T-helper 1 cell treated with Interleukin-12 subunit alpha and Interleukin-12 subunit beta and Interleukin-4 antibody, amounts not matched to agents 30 μg/mL and 1 μg/mL, for 36 hours (primary cell): ENCODE results near the gene TMPRSS11E.
A peak's percentile ranks its signal among the peaks of the same experiment; 100 is the strongest.

Source experiments
- H3K27ac Mint-ChIP-seq: one replicate; pipeline ENCODE4 v1.8.0; 2021; ENCODE audit warnings: mild to moderate bottlenecking, mixed read lengths
- H3K27me3 Mint-ChIP-seq: one replicate; pipeline ENCODE4 v1.8.0; 2021; ENCODE audit warnings: low read depth, mixed read lengths
- H3K36me3 Mint-ChIP-seq: one replicate; pipeline ENCODE4 v1.8.0; 2021; ENCODE audit warnings: low read depth, mixed read lengths
- H3K4me1 Mint-ChIP-seq: one replicate; pipeline ENCODE4 v1.8.0; 2021; ENCODE audit warnings: low read depth, mixed read lengths
- H3K4me3 Mint-ChIP-seq: one replicate; pipeline ENCODE4 v1.8.0; 2021; ENCODE audit warnings: mild to moderate bottlenecking, moderate library complexity, mixed read lengths
- H3K9me3 Mint-ChIP-seq: one replicate; pipeline ENCODE4 v1.8.0; 2021; ENCODE audit warnings: mixed read lengths

TMPRSS11E gene

GRCh38 chr4:68433582-68433981 lies 13.7 kb upstream of the TMPRSS11E start:
- H3K27ac Mint-ChIP-seq: no peak overlapping the region
- no peaks in the 10 kb centered on the region for H3K27me3 Mint-ChIP-seq
- no peaks in the 10 kb centered on the region for H3K36me3 Mint-ChIP-seq
- no peaks in the 10 kb centered on the region for H3K9me3 Mint-ChIP-seq
- H3K4me1 Mint-ChIP-seq: peaks cover 17% of the 10 kb centered on the region
- no peak overlapping the region for H3K4me3 Mint-ChIP-seq

DNA sequence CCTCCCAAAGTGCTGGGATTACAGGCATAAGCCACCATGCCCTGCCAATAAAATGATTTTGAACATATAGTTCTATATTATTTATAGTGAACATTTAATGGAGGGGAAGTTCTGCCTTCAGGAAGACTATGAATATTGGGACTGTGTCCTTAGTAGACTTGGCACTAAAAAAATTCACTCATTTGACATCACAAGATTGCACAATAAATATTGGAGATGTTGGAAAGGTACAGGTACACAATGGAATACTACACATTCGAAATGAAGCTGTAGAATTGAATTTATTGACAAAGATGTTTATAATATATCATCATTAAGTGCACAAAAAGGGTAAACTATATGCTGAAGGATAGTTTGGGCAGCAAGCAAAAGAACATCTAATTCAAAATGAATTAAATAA lies 13.0 kb upstream of the TMPRSS11E start:
- Mint-ChIP-seq H3K4me1 (peaks cover 21% of the 10 kb centered on the region), H3K36me3 (peaks cover 3% of the 10 kb centered on the region), H3K9me3 (no peaks in the 10 kb centered on the region), H3K27ac (no peak overlapping the region), H3K4me3 (no peak overlapping the region), H3K27me3 (no peaks in the 10 kb centered on the region)

- H3K36me3 Mint-ChIP-seq: peaks cover 3% of the 10 kb centered on the region
- no peak overlapping the region for H3K4me3 Mint-ChIP-seq
- no peaks in the 10 kb centered on the region for H3K9me3 Mint-ChIP-seq
- H3K4me1 Mint-ChIP-seq: peaks cover 23% of the 10 kb centered on the region
- H3K27me3 Mint-ChIP-seq: no peaks in the 10 kb centered on the region
- H3K27ac Mint-ChIP-seq: no peak overlapping the region
These were observed 12.4 kb upstream of the TMPRSS11E start for GRCh38 chr4:68434836-68435235.

- Mint-ChIP-seq H3K27me3 (peaks cover 15% of the 10 kb centered on the region), H3K36me3 (peaks cover 2% of the 10 kb centered on the region), H3K4me3 (no peak overlapping the region), H3K4me1 (peaks cover 21% of the 10 kb centered on the region), H3K9me3 (peaks cover 4% of the 10 kb centered on the region), H3K27ac (no peak overlapping the region)
These were observed 2.2 kb upstream of the TMPRSS11E start for GRCh38 chr4:68445111-68445510.

DNA sequence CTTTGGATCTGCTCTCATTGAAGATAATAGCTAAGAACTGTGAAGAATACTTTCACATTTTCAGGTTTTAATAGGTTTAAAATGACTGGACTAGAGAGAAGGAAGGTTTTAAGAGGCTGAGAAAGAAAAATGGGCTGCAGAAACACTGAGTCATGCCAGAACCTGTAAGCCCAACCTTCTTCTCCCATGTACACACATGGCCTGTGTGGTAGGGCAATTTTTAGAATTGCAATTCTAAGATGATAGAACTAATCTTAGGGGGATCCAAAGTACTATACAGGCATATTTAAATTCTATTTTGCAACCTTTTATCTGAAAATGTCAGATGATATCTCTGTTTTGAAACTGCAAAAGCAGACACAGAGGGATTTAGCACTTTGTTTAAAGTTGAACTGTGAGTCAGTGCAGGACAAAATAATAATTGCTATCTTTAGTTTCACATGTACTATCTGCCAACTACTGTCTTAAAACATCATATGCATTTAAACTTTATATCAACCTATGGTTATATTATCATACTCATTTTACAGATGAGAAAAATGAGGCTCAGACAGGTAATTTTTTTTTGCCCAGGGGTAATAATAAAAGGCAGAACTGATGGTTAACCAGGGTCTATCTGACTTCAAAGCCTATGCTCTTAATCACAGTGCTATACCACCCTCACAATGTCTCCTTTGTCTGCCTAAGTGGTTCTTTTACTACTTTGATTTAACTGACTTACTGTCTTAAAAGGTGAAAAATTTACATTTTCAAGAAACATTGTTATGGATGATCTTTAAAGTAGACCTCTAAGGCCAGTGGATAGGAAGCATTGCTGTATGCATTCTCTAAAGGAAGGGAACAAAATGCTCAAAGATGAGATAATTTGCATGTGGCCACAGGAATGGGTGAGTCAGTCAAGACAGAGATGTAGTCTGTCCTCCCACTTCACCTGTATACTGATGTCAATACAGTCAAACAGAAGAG lies 4.3 kb downstream of the TMPRSS11E start:
- Mint-ChIP-seq H3K9me3 (no peaks in the 10 kb centered on the region), H3K4me1 (peaks cover 8% of the 10 kb centered on the region), H3K27me3 (peaks cover 12% of the 10 kb centered on the region), H3K27ac (no peak overlapping the region), H3K36me3 (no peaks in the 10 kb centered on the region), H3K4me3 (peak overlapping the region; percentile 8)

DNA sequence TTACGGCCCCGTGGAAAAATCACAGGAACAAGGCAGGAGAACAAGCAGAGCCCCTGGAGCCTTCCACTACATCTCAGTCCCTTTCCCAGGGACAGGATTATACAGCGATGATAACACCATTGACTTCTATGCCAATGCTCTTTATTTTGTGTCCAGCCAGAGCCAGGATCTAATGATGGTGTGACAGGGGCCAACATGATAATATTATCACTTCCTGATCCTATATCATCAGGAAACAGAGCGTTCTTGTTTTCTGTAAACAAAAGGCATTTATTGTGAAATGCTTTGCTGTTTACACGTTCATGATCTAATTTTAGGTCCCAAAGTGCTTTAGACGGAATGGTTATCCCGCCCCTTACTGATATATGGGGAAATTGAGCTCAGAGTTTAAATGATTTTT lies 12.8 kb downstream of the TMPRSS11E start:
- Mint-ChIP-seq H3K4me3 (no peak overlapping the region), H3K4me1 (no peaks in the 10 kb centered on the region), H3K27me3 (no peaks in the 10 kb centered on the region), H3K36me3 (no peaks in the 10 kb centered on the region), H3K27ac (no peak overlapping the region), H3K9me3 (no peaks in the 10 kb centered on the region)

GRCh38 chr4:68461790-68462189 lies 14.5 kb downstream of the TMPRSS11E start:
- Mint-ChIP-seq H3K27me3 (no peaks in the 10 kb centered on the region), H3K27ac (no peak overlapping the region), H3K4me3 (no peak overlapping the region), H3K4me1 (peaks cover 2% of the 10 kb centered on the region), H3K9me3 (no peaks in the 10 kb centered on the region), H3K36me3 (no peaks in the 10 kb centered on the region)

DNA sequence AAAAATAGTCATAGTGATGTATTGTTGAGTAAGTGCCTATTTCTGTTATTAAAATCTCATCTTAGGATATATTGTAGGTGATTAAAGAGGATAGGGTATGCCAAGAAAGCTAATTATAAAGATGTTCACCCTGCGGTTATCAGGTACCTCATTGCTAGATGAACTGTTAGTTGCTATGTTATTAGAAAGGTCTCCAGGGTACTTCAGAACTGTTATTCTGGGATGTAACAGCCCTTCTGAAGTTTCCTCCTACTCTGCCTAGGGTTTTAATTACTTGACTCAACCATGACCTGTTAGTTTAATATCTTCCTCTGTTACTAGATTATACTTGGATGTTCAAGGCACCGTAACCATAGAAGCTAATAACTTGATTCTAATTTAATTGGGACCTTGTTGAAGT lies 15.4 kb downstream of the TMPRSS11E start:
- no peaks in the 10 kb centered on the region for H3K27me3 Mint-ChIP-seq
- no peak overlapping the region for H3K4me3 Mint-ChIP-seq
- H3K27ac Mint-ChIP-seq: no peak overlapping the region

DNA sequence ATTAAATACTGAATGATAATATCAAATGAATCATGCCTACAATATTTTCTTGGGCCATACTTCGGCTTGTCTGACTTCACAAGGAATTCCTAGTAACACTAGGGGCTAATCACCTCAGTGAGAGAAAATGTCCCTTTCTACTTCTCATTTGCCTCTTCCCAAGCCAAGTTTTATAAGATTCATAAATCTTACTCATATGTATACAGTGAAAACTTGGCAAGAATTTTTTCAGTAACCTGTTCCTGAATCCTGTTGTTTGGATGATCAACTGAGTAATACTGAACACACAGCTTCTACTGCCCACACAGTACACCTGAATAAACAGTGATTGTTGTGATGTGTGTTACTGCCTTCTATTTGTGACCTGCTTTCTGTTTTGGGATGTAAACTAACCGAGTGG lies 16.5 kb downstream of the TMPRSS11E start:
- Mint-ChIP-seq H3K4me1 (peaks cover 2% of the 10 kb centered on the region), H3K9me3 (no peaks in the 10 kb centered on the region), H3K4me3 (no peak overlapping the region), H3K36me3 (no peaks in the 10 kb centered on the region), H3K27me3 (no peaks in the 10 kb centered on the region), H3K27ac (no peak overlapping the region)

More for the DNA sequence above, 15.4 kb downstream of the TMPRSS11E start:
- H3K9me3 Mint-ChIP-seq: no peaks in the 10 kb centered on the region
- no peaks in the 10 kb centered on the region for H3K36me3 Mint-ChIP-seq
- H3K4me1 Mint-ChIP-seq: peaks cover 2% of the 10 kb centered on the region

DNA sequence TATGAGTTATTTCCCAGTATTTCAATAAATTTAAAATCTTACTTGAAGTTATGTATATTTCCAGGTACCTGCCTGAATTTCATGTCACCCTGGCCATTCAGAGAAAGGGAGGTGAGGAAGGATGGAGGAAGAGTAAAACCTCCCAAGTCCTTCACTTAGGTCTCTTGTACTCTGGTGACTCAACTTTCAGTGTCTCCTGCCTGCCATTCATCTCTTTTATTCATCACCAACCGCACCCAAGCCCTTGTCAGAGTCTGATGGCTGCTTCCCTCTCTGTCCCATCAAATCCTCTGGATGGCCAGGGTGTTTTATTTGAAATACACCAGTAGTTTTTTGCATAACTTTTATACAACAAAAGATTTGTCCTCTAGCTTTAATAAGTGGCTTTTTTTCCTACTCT lies 17.8 kb downstream of the TMPRSS11E start:
- Mint-ChIP-seq H3K36me3 (no peaks in the 10 kb centered on the region), H3K4me1 (peaks cover 2% of the 10 kb centered on the region), H3K27me3 (no peaks in the 10 kb centered on the region), H3K4me3 (no peak overlapping the region), H3K9me3 (no peaks in the 10 kb centered on the region), H3K27ac (no peak overlapping the region)

GRCh38 chr4:68466185-68466584 lies 18.9 kb downstream of the TMPRSS11E start:
- no peaks in the 10 kb centered on the region for H3K9me3 Mint-ChIP-seq
- peaks cover 2% of the 10 kb centered on the region for H3K4me1 Mint-ChIP-seq
- H3K27me3 Mint-ChIP-seq: no peaks in the 10 kb centered on the region
- H3K36me3 Mint-ChIP-seq: no peaks in the 10 kb centered on the region
- no peak overlapping the region for H3K4me3 Mint-ChIP-seq
- H3K27ac Mint-ChIP-seq: no peak overlapping the region

DNA sequence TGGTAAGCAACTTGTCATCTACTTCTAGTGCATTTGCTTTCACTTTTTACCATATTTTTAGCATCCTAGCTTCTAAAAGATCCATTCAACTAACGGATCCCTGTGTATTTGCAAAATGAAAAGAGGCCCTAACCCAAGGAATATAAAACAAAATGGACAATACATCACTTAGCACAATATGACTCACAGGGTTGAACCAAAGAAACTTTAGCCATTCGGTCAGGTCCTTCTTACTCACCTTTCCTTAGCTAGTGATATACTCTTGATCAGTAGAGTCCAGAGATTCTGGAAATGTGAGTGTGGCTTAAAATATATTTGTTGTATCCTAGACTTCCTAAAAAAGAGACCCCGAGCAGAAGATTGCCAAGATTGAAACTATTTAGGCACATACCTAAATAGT lies 19.5 kb downstream of the TMPRSS11E start:
- no peaks in the 10 kb centered on the region for H3K27me3 Mint-ChIP-seq
- H3K27ac Mint-ChIP-seq: no peak overlapping the region
- H3K9me3 Mint-ChIP-seq: no peaks in the 10 kb centered on the region
- no peaks in the 10 kb centered on the region for H3K36me3 Mint-ChIP-seq
- H3K4me1 Mint-ChIP-seq: peaks cover 2% of the 10 kb centered on the region
- no peak overlapping the region for H3K4me3 Mint-ChIP-seq

DNA sequence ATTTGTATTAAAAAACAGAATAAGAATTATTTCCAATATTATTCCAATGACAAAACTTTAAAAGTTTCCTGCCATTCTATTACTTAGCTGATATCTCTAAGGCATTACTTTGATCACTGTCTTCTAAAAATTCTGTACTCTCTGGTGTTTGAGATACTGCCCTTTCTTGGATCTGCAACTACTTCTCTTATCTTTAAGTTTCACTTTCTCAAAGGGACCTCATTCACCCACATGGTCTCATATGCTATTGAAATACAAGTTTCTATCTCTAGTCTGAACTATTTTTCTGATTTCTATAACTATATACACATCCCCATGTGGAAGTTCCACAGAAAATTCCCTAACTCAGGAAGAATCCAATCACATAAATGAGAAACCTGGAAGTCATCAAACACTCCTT lies 22.2 kb downstream of the TMPRSS11E start:
- no peaks in the 10 kb centered on the region for H3K27me3 Mint-ChIP-seq
- H3K4me1 Mint-ChIP-seq: peaks cover 2% of the 10 kb centered on the region
- H3K36me3 Mint-ChIP-seq: no peaks in the 10 kb centered on the region
- no peaks in the 10 kb centered on the region for H3K9me3 Mint-ChIP-seq
- no peak overlapping the region for H3K4me3 Mint-ChIP-seq
- H3K27ac Mint-ChIP-seq: no peak overlapping the region

GRCh38 chr4:68476191-68476590 lies 28.9 kb downstream of the TMPRSS11E start:
- no peaks in the 10 kb centered on the region for H3K9me3 Mint-ChIP-seq
- H3K27me3 Mint-ChIP-seq: no peaks in the 10 kb centered on the region
- H3K4me1 Mint-ChIP-seq: peaks cover 1% of the 10 kb centered on the region
- H3K36me3 Mint-ChIP-seq: no peaks in the 10 kb centered on the region
- H3K4me3 Mint-ChIP-seq: no peak overlapping the region
- no peak overlapping the region for H3K27ac Mint-ChIP-seq

DNA sequence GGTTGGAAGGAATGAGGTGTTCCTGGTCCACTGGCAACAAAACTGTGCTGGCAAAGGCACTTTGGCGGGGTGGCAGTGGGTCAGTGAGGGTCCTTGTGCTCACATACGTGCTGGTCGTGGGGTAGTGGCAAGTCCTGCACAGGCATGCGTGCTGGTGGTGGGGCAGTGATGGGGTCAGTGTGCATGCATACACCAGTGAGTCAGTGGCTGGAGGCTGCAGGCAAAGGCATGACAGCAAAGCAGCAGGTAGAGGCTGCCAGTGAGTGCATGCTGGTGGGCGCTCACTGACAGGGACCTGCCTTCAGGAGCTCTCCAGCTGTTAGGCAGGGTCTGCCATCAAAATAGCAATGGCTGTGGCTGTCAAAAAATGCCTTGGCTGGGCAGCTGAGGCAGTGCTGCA lies 42.1 kb downstream of the TMPRSS11E start:
- no peaks in the 10 kb centered on the region for H3K4me1 Mint-ChIP-seq
- no peak overlapping the region for H3K27ac Mint-ChIP-seq
- H3K36me3 Mint-ChIP-seq: no peaks in the 10 kb centered on the region
- H3K9me3 Mint-ChIP-seq: no peaks in the 10 kb centered on the region
- no peak overlapping the region for H3K4me3 Mint-ChIP-seq
- H3K27me3 Mint-ChIP-seq: peaks cover 3% of the 10 kb centered on the region
